C1 segment of cervical spinal cord (tissue), 14 donors: ENCODE measurements around the gene GRIN3A.

Source experiments
- DNase-seq, 14 donors: peaks; one replicate each; lab custom pipeline; 2025; lab: John Stamatoyannopoulos, UW

The GRIN3A gene

DNA sequence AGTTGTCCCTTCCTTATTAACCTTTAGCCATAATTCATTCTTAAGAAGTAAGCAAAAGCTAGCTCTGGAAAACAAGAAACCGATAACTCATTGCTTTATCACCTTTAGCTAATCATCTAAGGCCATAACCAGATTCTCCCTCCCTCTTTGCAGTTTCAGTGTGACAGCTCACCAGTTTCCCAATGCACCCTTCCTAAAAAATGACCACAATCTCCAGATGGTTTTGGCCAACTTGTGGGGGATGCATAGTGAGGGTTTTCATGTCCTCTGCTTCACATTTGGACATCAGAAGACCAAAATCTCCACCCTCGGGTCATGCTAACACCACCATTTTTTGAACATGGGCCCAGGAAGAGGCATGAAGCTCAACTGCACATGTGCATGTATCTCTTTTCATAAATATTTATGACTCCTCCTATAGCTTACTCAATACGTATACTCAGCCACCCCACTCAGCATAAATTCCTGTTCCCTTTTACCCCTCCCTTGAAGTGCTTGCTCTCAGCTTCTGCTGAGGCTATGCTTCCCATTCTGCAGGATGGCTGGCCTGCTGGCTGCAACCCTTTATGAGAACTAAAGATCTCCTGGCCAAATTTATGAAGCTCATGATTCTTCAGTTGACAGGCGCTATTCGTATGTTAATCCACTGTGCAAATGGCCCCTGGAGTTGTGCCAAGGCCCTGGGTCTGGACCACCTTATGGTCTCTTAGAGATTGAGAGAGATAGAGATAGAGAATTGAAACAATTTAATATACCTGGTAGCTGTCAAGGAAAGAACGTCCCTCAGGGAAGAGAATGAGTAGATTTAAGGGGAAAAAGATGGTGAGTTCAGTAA, 158.5 kb downstream of the GRIN3A start:
- no peak for DNase-seq

DNA sequence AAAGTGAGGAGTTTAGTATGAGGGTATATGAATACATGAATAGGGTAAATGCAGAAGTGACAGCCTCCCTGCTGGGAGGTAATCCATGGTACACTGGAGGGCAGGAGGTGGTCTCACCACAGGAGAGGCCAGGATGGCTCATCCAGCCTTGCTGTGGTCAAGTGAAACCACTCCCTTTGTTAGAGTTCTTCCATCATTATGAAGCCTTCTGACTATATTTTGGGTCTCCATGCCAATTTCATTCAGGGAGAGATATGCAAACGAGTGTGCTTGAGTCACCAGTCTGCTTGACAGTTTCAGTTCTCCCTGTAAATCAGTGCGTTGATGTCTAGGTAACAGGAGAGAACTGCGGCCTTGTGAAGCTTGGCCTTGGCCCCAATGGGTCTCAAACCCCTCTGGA, 160.1 kb downstream of the GRIN3A start:
- DNase-seq, result no peak

DNA sequence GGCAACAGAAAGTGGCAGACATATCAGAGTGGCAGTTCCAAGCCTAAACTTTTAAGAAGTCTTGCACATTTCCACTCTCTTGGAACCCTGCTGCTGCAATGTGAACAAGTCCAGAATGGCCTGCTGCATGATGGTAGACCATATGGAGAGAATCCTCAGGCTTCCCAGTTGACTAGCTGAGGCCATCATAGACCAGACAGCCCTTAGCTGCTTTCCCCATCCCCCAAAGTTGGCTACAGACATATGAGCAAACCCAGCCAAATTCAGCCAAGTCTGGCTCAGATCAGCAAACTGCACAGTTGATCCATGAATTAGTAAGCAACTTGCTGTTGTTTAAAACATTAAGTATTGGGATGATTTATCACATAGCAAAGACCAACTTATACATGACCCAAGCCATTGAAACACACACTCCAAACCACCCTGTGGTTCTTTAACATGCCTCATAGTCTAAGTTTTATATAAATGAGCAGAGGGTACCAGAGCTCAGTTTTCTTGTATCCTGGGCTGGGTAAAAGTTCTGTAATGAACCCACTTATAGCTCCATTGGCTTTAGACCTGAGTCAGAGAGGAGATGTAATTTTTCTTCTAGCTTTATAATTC, 163.6 kb downstream of the GRIN3A start:
- DNase-seq, result no peak

- DNase-seq, result no peak
Measured at GRCh38 chr9:101572316-101572715, 166.1 kb downstream of the GRIN3A start.

- DNase-seq, result no peak
Measured at GRCh38 chr9:101571114-101571513, 167.3 kb downstream of the GRIN3A start.

DNA sequence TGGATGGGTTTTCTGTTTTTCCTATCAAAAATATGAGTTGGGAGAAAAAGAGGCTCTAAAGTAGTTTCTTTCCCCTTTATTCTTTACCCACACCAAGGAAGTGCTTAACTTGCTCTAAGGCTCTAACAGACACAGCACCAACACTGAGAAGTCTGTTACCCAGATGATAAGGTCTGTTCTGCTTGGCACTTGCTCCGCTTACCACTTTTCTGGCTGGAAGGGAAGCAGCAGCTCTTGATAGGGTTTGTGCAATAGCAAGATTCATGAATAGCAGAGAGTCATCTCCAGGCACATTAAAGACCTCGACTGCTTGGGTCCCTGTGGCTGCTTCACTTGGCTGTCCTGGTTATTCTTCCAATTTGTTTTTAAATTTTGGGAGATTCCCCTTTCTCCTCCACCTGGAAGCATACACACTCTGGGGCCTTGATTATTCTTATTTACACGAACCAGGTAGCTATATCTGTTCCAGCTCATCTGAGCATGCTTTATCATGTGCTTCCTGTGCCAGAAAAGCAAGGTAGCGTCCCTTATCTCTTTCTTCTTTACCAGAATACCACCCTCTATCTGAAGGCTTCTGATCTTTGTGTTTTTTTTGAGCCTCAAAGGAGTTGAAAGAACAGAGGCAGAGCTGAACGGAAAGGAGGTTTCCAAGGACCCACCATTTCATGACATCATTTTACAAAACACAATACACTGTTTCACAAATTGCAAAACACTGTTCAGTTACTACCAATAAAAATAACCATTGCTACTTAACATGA, 168.5 kb downstream of the GRIN3A start:
- DNase-seq, result no peak

GRCh38 chr9:101567725-101568350, 170.6 kb downstream of the GRIN3A start:
- no peak for DNase-seq

- DNase-seq, result no peak
Measured at GRCh38 chr9:101566904-101567724, 171.3 kb downstream of the GRIN3A start.

- no peak for DNase-seq
Measured at GRCh38 chr9:101564252-101564651, 174.2 kb downstream of the GRIN3A start.

GRCh38 chr9:101562966-101563365, 175.5 kb downstream of the GRIN3A start:
- DNase-seq, result no peak

DNA sequence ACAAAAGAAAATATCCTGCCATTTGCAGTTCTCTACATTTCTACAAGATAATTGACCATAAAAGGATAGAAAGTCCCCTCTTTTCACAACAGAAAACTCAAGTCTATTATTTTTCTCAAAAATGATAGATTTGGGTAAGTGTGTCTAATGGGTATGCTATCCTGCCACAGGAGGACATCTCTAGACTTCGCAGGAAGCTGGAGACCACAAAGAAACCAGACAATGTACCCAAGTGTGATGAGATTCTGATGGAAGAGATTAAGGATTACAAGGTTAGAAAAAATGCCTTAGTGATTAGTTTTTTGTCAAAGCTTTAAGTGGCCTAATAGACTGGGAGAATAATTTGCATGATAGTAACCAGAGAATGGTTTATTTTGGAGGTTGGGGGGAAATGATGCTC, 176.7 kb downstream of the GRIN3A start:
- DNase-seq, result no peak

DNA sequence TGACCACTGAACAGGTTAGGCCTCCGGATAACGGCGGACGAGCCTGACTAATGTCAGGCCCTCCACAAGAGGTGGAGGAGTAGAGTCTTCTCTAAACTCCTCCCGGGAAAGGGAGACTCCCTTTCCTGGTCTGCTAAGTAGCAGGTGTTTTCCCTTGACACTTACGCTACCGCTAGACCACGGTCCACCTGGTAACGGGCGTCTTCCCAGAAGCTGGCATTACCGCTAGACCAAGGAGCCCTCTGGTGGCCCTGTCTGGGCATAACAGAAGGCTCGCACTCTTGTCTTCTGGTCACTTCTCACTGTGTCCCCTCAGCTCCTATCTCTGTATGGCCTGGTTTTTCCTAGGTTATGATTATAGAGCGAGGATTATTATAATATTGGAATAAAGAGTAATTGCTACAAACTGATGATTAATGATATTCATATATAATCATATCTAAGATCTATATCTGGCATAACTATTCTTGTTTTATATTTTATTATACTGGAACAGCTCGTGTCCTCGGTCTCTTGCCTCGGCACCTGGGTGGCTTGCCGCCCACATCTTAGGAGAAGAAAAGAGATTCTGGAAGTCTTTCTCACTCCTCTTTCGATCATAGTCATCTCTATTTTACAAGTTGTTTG, 188.9 kb downstream of the GRIN3A start:
- DNase-seq, result peak in 1 of 14 donors; percentile 18

- DNase-seq, result no peak
Measured at GRCh38 chr9:101543098-101543735, 195.2 kb downstream of the GRIN3A start.

DNA sequence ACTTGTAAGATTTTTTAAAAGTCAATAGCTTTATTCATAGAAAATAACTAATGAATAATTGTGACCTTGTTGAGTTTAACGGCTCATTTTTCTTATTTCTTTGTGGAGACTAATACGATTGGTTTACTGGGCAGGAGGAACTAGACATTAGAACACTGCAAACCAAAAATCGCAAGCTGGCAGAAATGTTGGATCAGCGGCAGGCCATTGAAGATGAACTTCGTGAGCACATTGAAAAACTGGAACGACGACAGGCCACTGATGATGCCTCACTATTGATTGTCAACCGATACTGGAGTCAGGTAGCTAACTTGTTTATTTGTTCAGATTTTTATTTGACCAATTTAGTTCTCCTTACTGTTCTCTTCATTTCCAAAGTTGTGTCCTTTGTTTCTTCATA, 198.4 kb downstream of the GRIN3A start:
- DNase-seq, result no peak

- peak in 2 of 14 donors; percentile 8 for DNase-seq
Measured at GRCh38 chr9:101536938-101537337, 201.5 kb downstream of the GRIN3A start.

DNA sequence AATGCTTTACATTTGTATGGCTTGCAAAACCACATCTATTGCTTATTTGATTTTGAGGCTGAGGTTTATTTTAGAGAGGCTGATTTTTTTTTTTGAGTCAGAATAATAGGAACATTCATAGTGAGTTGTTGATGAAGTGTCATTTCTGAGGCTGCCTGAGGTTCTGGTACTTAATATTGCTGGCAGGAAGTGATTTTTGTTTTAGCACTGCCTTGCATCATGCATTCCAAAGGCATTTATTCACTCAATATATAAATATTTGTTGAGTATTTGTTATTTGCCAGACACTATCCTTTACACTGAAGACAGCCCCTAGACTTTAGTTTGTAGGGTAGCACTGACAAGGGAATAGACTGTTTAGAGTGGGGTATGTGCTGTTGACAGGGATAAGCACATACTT, 202.1 kb downstream of the GRIN3A start:
- no peak for DNase-seq

DNA sequence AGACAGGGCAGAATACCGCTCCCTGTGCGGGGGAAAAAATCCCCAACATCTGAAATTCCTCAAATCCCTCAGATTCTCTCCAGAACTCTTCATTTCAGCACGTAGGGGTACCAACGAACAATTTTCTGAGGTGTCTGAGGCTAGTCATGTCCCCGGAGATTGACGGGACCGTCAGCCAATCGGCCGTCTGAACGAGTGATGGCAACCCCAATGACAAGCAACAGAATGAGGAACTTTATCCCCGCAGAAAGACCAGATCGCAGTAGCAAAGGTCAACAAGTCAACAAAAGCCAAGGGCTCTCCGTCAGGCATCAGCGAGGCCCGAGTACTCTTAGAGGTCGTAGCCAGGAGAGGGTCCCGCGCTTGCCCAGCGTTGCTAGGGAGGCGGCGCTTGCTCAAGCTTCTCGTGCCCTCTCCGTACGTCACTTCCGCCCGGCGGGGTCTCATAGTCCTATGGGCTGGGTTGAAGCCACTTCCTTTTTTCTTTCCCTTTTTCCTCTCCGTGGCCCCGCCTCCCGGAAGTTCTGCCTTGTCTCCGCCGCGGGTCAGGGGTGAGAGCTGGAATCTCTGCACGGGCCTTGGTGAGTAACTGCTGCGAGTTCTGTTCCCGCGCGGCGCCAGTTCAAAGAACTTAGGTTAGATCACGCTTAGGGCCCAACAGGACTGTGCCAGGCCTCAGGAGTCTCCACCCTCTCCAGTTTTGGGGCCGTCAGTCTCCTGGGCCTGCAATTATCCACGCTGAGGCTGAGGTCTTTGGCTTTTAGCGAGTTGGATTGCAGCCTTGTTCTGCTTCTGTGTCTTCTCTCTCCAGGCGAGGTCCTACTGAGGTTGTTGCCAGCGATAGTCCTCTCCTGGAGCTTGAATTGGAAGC, 204.9 kb downstream of the GRIN3A start, which contains the start of gene RNF20:
TSS of gene RNF20 (plus strand) at position 520 of the 871 bp plus-strand sequence. CDS start 1,571 bp downstream, outside the sequence.
- peak; percentile 80 to 99 (median 98) for DNase-seq

- peak in 11 of 14 donors; percentile 13 to 50 (median 32) for DNase-seq
Measured at GRCh38 chr9:101530076-101530711, 208.3 kb downstream of the GRIN3A start.
